OCI-M2 (cell line): ENCODE measurements around the gene ADAMTS20.
"Not testable (repeated sequence)": the region's sequence is repeated elsewhere in the genome, so short reads cannot be mapped to it uniquely, and the experiment has no call there.

ENCODE experiments used
- DNase-seq: peaks from one replicate; lab custom pipeline; 2025; ENCODE audit not compliant: unreplicated experiment; lab: John Stamatoyannopoulos, UW

Gene ADAMTS20

DNA sequence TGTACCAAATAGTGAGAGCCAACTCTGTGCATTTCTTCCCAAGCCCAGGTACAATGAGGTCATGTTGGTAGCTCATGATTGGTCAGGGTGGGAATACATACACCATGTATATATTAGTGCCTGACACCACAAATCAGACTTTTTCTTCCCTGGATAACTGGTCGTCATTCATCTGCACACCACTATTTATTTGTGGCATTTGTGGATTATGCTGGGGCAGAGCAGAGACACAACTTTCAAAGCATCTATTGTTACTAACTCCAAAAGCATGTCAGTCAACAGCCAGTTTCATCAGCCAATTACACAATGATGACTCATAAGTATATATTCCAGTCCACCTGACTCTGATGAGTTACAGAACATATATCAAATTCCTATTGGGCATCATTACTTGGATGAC lies 181.7 kb downstream of the ADAMTS20 start:
- DNase-seq, result no peak

DNA sequence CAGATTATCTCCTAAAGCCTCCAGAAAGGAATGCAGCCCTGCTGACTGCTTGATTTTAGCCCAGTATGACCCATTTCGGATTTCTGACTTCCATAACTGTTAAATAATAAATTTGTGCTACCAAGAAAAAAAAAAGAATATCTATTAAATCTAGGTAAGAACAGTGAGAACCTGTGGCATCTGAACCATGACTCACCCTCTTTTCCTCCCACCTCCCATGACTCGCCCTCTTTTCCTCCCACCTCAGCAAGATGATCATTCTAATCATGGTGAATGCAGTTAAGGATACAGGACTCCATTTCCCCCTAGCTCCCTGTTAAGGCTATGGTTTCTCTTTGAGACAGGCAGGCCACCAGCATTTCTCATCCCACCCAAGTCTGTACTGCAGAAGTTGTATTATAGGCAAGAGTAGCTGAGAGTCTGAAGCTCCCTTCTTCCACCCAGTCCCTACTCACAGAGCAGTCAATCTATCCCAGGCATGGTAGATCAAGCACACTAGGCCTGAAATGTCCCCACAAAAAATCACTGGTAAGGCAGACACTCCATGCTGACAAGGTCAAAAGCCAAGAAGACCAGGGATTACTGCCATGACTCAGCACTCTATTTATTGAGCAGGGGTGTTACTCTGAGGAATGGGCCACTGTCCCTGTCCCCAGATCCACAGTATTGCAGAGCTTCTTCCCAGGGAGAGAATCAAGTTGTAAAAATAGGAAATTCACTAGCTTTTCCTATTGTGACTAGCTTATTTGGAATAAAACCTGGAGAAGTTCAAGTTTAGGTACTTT lies 188.9 kb downstream of the ADAMTS20 start:
- DNase-seq, result no peak

GRCh38 chr12:43361031-43361710 lies 190.8 kb downstream of the ADAMTS20 start:
- DNase-seq, result no peak

DNA sequence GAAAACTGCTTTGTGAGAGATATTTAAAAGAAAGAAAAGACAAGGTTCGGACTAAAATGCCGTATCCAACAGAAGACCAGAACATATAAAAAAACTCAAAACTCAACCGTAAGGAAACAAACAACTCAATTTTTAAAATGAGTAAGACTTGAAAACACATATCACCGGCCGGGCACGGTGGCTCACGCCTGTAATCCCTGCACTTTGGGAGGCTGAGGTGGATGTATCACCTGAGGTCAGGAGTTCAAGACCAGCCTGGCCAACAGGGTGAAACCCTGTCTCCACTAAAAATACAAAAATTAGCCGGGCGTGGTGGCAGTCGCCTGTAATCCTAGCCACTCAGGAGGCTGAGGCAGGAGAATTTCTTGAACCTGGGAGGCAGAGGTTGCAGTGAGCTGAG lies 192.0 kb downstream of the ADAMTS20 start:
- not testable (repeated sequence) for DNase-seq

DNA sequence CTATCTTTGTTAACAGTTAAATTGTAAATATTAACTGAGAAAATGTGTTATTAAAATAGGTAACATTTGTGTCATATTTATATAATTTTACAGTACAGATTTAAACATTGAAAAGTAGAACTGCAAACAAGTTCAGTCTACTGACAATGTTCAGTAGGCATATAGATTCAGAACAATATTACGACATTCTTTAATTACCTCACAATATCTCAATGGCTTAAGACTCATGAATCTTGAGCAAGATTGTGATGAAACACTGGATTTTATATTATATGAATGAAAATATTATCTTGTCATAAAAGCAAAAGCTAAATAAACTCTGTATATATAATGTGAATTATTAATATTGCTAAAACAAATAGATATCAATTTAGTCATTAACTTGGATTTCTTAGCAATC lies 194.9 kb downstream of the ADAMTS20 start:
- DNase-seq, result no peak

DNA sequence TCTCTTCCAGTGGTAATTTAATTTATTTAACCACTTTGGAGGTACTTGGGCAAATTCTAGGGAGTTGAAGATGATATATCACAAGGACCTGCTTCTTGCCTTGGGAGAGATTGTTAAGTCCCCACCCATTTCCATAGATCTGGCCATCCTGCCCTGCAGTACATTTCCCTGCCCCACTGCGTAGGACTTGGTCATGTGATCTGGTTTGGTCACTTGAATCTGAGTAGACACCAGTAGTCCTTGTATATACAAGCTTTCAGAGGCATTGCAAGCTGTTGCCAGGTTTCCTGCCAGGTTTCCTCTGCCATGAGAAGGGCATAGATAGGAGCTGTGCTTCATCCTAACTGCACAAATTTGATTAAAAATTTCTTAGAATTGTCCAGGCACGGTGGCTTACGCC lies 200.0 kb downstream of the ADAMTS20 start:
- DNase-seq, result no peak

GRCh38 chr12:43349863-43350262 lies 202.1 kb downstream of the ADAMTS20 start:
- DNase-seq, result no peak

DNA sequence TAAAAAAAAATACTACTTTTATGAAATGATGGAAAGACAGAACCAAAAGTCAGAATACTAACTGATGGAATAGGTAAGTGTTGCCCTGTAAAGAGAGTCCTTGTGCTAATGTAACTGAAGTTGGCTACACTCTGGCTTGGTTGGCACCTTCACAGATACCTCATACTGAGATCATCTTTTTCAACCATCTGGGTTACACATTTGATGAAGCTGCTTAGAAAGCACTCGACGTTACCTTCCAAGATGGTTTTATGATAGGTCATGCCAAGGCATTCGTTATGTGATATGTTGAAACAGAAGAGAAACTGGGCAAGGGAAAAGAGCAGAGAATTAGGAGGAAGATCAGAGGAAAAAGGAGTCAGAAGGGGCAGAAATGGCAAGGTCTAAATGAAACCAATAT lies 203.8 kb downstream of the ADAMTS20 start:
- DNase-seq, result no peak

DNA sequence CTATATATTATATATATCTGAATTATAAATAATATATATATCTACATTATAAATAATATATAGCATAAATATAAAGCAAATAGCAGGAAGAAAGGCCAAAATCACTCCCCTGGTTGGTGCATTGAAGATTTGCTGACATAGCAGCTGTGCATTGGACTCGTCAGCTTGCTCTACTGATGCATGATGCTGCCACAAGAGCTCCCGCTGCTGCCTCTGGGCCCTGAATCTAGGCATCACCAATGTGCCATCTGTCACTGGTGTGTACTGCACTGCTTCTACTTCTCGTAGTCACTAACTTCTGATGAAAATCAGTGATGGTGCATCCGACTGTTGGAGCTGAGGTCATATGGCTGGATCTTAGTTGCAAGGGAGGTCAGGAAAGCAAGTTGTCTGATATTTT lies 205.0 kb downstream of the ADAMTS20 start:
- no peak for DNase-seq

DNA sequence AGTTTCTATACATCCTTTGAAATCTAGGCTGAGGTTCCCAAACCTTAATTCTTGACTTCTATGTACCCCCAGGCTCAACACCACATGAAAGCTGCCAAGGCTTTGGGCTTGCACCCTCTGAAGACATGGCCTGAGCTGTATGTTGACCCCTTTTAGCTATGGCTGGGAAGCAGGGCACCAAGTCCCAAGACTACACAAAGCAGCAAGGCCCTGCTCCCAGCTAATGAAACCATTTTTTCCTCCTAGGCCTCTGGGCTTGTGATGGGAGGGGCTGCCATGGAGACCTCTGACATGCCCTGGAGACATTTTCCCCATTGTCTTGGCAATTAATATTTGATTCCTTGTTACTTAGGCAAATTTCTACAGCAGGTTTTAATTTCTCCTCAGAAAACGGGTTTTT lies 207.0 kb downstream of the ADAMTS20 start:
- DNase-seq, result no peak

DNA sequence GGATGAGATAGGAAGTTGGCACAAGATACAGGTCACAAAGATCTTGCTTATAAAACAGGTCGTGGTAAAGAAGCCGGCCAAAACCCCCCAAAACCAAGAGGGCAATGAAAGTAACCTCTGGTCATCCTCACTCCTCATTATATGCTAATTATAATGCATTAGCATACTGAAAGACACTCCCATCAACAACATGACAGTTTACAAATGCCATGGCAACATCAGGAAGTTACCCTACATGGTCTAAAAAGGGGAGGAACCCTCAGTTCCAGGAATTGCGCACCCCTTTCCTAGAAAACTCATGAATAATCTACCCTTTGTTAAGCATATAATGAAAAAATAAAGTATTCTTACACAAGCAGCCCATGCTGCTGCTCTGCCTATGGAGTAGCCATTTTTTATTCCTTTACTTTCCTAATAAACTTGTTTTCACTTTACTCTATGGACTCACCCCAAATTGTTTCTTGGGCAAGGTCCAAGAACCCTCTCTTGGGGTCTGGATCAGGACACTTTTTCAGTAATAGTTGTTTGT lies 210.2 kb downstream of the ADAMTS20 start:
- not testable (repeated sequence) for DNase-seq

GRCh38 chr12:43338848-43339526 lies 213.0 kb downstream of the ADAMTS20 start:
- DNase-seq, result no peak

DNA sequence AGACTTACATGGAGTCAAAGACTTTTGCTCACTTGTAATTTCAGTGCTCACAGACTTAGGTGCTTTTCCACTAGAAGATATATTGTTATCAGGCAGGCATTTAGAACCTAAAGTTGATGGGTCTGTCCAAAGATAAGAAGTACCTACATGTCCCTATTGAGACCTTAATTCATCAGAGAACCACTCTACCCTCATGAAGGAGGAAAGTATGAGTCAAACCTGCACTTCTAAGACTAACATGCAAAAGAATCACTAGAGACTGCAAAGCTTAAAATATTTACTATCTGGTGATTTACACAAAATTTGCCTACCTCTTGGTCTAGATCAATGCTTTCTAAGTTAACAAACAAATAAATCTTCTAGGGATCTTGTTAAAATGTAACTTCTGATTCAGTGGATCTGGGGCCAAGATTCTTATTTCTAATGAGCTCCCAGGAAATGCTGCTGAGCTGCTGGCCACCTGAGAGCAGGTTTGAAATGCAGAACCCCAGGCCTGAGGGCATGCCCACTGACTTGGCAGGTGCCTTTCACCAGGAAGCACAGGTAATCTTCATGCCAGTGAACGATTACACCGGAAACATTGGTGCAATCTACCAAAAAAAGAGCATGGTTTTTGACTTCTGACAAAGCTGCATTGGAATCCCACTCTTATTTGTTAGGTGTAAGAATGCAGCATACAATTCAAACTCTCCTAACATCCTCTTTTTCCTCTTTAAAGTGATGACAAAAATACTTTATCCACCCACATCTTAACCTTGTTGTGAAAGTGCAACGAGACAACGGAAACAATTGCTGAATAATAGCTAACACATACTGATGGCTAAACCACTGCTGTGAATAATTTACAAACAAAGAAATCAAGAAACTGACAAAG lies 214.2 kb downstream of the ADAMTS20 start:
- no peak for DNase-seq

GRCh38 chr12:43336962-43337555 lies 214.9 kb downstream of the ADAMTS20 start:
- no peak for DNase-seq

DNA sequence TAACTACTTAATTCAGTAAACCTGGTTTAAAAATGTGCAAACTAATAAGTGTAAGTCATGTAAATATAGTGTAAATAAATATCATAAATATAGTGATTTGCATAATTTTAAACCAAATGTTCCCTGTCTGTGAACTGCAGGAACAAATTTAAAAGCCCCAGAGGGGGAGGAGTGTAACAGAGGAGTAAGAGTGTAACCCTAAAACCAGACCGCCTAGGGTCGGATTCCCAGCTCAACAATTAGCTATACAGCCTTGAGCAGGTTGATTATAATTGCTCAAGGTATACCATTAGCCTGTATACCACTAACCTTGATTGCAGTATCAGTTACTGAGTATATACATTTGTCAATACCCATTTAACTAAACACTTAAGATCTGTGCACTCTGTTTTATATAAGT lies 218.4 kb downstream of the ADAMTS20 start:
- no peak for DNase-seq

DNA sequence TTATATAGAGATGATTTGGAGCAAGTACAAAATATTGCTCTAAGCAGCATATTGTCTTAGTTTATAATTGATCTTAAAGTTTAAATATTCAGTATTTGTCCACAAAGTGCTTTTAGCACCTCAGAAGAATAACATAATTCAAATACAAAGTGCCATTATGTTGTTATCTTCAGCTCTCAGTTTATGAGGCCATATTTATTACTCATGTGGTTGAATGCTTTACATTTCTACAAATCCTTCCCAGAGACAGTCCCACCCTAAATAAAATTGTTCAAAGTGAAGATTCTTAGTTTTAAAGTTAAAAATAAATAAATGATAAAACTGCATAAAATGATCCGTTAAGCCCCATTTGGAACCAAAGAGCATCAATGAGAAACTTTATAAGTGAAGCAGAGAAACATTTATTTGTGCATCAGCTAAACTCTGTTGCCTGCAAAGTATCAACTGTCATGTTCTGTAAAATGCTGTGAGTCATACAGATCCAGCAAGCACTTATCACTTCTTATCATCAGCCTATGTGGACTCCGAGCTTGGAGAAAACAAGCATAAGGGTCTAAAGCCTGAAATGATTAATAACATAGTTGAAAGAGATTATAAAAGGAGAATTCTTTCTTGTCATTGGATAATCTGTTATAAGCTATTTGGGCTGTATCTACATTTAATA lies 218.9 kb downstream of the ADAMTS20 start:
- no peak for DNase-seq

DNA sequence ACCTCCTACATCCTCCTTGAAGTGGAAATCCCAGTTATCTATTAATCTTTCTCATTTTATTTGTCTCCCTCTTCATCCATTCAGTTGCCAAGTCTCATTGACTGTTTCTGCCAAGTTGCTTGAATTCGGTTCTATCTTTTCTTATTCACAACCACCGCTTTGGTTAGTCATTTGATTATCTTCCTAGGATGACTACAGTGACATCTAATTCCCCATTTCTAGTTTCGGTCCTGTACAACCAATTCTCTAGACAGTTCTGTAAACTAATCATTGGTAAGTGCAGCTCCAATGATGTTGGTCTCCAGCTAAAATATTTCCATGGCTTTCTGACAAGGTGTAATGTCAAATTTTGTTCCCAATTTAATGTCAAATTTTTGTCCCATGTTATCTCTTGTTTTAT lies 220.1 kb downstream of the ADAMTS20 start:
- no peak for DNase-seq

DNA sequence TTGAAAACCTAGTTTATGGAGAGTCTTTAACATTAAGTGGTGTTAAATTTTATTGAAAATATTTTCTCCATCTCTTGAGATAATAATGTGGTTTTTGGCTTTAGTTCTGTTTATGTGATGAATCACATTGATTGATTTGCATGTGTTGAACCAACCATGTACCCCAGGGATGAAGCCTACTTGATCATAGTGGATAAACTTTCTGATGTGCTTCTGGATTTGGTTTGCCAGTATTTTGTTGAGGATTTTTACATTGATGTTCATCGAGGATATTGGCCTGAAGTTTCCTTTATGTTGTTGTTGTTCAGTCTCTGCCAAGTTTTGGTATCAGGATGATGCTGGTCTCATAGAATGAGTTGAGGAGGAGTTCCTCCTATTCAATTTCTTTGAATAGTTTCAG lies 222.6 kb downstream of the ADAMTS20 start:
- DNase-seq, result no peak

- DNase-seq, result no peak
Measured at GRCh38 chr12:43325786-43326185, 226.2 kb downstream of the ADAMTS20 start.

DNA sequence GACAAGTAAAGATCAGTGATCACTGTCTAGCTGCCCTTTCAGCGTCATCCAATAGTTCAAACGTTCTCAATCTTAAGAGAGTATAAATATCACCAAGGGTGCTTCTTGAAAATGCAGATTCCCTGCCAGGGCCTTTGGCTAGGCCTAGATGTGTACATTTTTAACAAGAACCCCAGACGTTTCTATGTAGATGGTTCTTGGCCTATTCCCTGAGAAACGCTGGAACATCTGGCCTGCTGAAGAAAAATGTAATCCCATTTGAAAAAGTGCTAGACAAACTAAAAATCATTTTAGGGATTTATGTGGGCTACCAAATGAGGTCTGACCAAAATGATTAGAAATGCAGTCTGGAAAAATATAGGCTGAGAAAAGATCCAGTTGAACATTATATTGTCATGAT lies 231.7 kb downstream of the ADAMTS20 start:
- no peak for DNase-seq
